Measurements from ENCODE around the gene PLEKHH1. TPM values are rescaled to one million over a fixed set of nuclear protein-coding genes. Genes with fewer than 3 reads are reported as not detected.

PLEKHH1 gene
- total RNA-seq, 2 experiments from 2014 or later, result 4.8 to 6.7 TPM

DNA sequence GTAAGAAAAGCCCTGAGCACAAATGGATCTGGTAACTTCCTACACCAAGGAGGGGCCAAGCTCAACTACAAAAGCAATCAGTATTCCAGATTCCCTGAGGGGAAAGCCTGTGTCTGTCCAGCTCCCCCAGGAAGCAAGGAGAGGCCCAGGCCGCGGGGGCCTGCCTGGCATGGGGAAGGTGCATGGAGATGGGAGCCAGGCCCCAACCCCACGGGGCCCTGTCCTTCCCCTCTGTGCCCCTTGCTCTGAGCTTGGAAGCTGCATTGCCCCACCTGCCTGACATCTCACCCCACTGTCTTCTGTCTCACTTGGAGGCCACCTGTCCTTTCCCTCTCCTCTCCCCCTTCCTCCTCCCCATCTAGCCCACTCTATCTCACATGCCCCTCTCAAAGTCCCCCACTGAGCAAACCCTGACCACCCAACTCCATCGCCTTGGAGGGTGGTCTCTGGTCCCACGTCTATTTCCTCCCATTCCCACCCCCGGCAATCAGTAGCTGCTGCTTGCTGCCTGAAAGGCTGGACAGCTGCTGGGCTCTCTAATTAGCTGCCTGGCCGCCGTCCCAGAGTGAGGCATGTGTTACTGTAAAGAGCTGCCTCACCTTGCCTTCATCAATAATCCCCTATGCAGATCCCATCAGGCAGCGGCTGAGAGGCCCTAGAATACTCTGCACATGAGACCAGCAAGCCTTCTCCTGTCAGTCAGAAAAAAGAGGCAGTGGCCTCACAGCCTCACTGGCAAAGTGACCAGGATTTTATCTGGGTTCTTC is 41.2 kb upstream of the PLEKHH1 start:
- ChIA-PET POLR2A (interaction anchor here (0.6 kb wide), 2 partner anchors 19 to 28 kb away, joined by 3 read pairs; no protein-coding TSS in a partner anchor), CTCF (interaction anchor here (0.8 to 1.6 kb wide), 5 partner anchors 8 to 79 kb away, joined by 3 to 5 read pairs (median 4); no protein-coding TSS in a partner anchor)
- Mint-ChIP-seq H3K36me3 (ENCODE audit: low read depth) (peaks cover 7% of the 10 kb centered on the region), H3K27ac (no peak overlapping the region), H3K4me3 (no peak overlapping the region), H3K27me3 (no peaks in the 10 kb centered on the region), H3K4me1 (ENCODE audit: low read depth) (peaks cover 35% of the 10 kb centered on the region), H3K9me3 (peaks cover 15% of the 10 kb centered on the region)
- TF ChIP-seq, protein P1, sequence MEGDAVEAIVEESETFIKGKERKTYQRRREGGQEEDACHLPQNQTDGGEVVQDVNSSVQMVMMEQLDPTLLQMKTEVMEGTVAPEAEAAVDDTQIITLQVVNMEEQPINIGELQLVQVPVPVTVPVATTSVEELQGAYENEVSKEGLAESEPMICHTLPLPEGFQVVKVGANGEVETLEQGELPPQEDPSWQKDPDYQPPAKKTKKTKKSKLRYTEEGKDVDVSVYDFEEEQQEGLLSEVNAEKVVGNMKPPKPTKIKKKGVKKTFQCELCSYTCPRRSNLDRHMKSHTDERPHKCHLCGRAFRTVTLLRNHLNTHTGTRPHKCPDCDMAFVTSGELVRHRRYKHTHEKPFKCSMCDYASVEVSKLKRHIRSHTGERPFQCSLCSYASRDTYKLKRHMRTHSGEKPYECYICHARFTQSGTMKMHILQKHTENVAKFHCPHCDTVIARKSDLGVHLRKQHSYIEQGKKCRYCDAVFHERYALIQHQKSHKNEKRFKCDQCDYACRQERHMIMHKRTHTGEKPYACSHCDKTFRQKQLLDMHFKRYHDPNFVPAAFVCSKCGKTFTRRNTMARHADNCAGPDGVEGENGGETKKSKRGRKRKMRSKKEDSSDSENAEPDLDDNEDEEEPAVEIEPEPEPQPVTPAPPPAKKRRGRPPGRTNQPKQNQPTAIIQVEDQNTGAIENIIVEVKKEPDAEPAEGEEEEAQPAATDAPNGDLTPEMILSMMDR (IDR thresholded peaks at IDR 0.05), result no peak
- no peak for ATAC-seq
- no peak for DNase-seq
- intact Hi-C loops (cut with micrococcal nuclease), result no loop called here

DNA sequence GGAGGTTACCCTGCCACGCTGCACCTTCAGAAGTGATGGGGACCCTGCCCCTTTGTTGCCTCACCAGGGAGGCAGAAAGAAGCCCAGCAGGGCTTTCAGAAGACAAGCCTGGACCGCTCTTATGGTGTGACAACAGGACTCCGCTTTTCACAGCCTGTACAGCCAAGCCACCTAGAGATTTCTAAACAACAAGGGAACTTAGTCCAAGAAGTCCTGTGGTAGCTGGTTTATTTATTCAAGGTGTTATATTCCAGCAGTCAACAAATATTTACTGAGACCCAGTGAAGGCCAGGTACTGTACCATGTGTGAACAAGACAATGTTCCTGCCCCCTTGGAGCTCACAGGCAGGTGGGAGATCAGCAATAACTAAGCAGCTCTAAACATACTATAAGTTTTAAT is 40.6 kb upstream of the PLEKHH1 start:
- ATAC-seq (no peak), DNase-seq (no peak)
- Mint-ChIP-seq H3K4me3 (no peak overlapping the region), H3K4me1 (ENCODE audit: low read depth) (peaks cover 37% of the 10 kb centered on the region), H3K9me3 (peaks cover 15% of the 10 kb centered on the region), H3K27ac (no peak overlapping the region), H3K36me3 (ENCODE audit: low read depth) (peaks cover 3% of the 10 kb centered on the region), H3K27me3 (no peaks in the 10 kb centered on the region)
- ChIA-PET POLR2A (interaction anchor here (0.6 kb wide), 1 partner anchor 18 kb away, joined by 3 read pairs; no protein-coding TSS in a partner anchor), CTCF (interaction anchor here (1.3 kb wide), 1 partner anchor 65 kb away, joined by 5 read pairs; no protein-coding TSS in a partner anchor)
- TF ChIP-seq, protein P1 (IDR thresholded peaks at IDR 0.05), result no peak
- intact Hi-C loops (cut with micrococcal nuclease), result no loop called here

DNA sequence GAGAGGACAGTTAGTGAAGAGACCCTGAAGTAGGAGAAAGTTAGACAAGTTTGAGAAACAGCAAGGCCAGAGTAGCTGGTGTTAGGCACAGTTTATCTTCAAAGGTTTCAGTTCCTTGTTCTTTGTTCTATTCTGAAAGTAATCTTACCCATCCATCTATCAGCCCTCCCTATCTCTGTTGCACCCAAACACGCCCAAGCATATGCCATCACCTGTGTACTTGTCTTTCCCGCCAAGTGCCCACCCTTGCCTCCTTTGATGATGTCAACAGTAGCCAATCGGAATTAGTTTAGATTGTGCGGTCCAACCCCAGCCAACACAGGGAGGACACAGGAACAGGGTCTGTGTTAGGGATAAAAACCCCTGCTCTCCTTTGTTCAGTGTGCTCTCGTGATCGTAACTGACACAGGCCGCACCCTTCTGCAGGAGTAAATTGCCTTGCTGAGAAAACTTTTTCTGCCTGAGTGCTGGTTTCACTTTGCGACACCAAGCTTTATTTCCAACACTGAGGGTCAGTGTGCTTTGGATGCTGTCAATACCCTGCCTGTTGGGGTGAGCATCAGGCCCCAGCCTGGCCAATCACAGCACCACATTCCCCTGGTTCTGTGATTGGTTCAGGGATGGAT is 39.9 kb upstream of the PLEKHH1 start:
- Mint-ChIP-seq H3K4me3 (no peak overlapping the region), H3K4me1 (ENCODE audit: low read depth) (peaks cover 37% of the 10 kb centered on the region), H3K27me3 (no peaks in the 10 kb centered on the region), H3K9me3 (peaks cover 15% of the 10 kb centered on the region), H3K36me3 (ENCODE audit: low read depth) (peaks cover 3% of the 10 kb centered on the region), H3K27ac (no peak overlapping the region)
- TF ChIP-seq, protein P1 (IDR thresholded peaks at IDR 0.05), result no peak
- ATAC-seq, result no peak
- ChIA-PET CTCF (interaction anchor here (1.0 to 1.3 kb wide), 5 partner anchors 8 to 107 kb away, joined by 3 to 5 read pairs (median 3); partner anchors contain the start of gene PIGH), POLR2A (interaction anchor here (0.8 kb wide), 1 partner anchor 202 kb away, joined by 3 read pairs; no protein-coding TSS in a partner anchor)
- intact Hi-C loops (cut with micrococcal nuclease), result no loop called here
- no peak for DNase-seq

DNA sequence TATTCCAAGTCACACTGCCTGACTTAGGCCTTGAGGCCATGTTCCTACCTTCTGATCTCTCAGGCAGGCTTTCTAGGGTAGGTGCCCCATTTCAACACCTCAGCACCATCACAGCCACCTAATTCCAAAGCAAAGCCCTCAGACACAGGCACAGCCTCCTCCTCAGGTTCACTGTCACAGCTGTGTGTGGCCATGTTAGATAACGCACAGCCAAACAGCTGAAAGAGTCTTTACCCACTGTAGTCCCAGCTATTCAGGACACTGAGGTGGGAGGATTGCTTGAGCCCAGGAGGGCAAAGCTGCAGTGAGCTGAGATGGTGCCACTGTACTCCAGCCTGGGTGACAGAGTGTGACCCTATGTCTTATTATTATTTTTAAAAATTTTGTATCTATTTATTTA is 37.3 kb upstream of the PLEKHH1 start:
- Mint-ChIP-seq H3K27me3 (no peaks in the 10 kb centered on the region), H3K4me1 (ENCODE audit: low read depth) (peaks cover 20% of the 10 kb centered on the region), H3K4me3 (no peak overlapping the region), H3K9me3 (peaks cover 15% of the 10 kb centered on the region), H3K36me3 (ENCODE audit: low read depth) (peaks cover 3% of the 10 kb centered on the region), H3K27ac (no peak overlapping the region)
- ChIA-PET CTCF (no interaction called here), POLR2A (no interaction called here)
- no peak for ATAC-seq
- DNase-seq, result no peak
- TF ChIP-seq, protein P1 (IDR thresholded peaks at IDR 0.05), result no peak
- intact Hi-C loops (cut with micrococcal nuclease), result no loop called here

DNA sequence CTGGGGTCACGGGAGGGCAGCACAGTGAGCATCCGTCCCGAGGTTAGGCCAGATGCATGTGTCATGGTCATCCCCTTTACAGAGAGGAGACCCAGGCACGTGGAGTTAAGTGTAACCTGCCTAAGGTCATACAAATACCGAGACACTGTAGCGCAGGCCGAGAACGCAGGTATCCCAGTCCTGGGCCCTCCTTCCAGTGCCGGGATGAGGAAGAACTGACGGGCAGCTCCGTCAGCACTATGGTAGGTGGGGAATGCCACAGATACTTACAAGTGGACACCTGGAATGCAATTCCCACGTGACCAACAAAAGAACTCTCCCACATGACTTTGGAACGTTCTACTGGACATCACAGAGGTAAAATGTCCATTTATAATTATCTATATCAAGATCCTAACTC is 35.9 kb upstream of the PLEKHH1 start:
- ChIA-PET CTCF (no interaction called here), POLR2A (no interaction called here)
- TF ChIP-seq, protein P1 (IDR thresholded peaks at IDR 0.05), result no peak
- no peak for DNase-seq
- intact Hi-C loops (cut with micrococcal nuclease), result no loop called here
- H3K9me3 Mint-ChIP-seq, result peaks cover 15% of the 10 kb centered on the region
- H3K27me3 Mint-ChIP-seq, result no peaks in the 10 kb centered on the region
- peaks cover 3% of the 10 kb centered on the region for H3K36me3 Mint-ChIP-seq (ENCODE audit: low read depth)
- H3K27ac Mint-ChIP-seq, result no peak overlapping the region
- peaks cover 15% of the 10 kb centered on the region for H3K4me1 Mint-ChIP-seq (ENCODE audit: low read depth)
- no peak overlapping the region for H3K4me3 Mint-ChIP-seq
- no peak for ATAC-seq
